GM12873 (cell line): ENCODE results near the gene DYNC1H1.

Experiments
- CTCF ChIP-seq: IDR thresholded peaks from 2 replicates; pipeline ENCODE4 v1.5.1; 2012; ENCODE audit warnings: low read depth, mild to moderate bottlenecking, moderate library complexity, low read length, control low read depth; ENCODE audit not compliant: insufficient read depth; ENCODE audit errors: missing control alignments

Gene DYNC1H1

GRCh38 chr14:101961011-101961721 lies 3.2 kb upstream of the DYNC1H1 start:
- TF ChIP-seq CTCF = peak; percentile 100

GRCh38 chr14:101961746-101962502 lies 2.4 kb upstream of the DYNC1H1 start:
- no peak for TF ChIP-seq CTCF

GRCh38 chr14:101962503-101962874 lies 1.9 kb upstream of the DYNC1H1 start:
- no peak for TF ChIP-seq CTCF

DNA sequence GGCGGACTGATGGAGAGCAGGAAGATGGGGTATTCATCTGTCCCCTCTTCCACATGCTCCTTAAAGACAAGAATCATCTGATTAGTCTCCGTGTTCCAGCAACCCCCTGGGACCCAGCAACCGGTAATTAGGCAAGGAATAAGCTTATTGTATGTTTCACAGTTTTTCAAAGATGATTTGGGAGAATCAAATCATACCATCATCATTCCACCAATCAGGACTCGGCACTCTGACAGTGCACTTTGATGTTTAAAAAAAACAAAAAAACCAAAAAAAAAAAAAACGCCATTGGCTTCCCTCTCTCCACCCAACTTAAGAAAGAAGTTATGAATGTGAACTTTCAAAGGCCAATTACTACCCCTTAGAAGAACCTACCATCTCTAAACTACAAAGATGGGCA lies 1.3 kb upstream of the DYNC1H1 start:
- TF ChIP-seq CTCF = no peak

DNA sequence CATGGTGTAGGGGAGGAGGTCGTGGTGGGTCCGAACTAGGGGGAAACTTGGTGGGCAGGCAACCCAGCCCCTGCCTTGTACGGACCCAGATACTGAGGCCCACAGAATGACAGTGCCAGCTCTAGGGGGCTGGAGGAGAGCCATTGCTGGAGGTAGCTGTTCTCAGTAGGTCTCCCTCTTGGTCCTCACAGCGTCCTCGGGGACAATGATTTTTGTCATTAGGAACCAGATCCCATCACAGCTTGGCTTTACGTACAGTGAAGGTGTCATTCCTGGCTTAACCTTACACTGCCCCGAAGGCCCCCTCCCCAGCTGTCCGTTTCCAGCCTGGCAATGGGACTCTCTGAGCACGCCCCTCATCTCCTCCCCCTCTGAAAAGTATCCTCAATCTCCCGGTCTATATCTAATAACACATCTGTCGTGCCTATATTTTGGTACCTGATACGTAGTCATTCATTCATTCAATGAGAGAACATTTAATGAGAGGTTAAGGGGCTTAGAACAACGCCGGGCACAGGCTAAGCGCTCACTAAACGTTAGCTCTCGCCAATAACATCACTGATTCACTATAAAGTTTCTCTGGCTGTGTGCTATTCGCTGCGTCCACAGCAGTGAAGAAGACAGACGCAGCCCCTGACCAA lies 597 bp upstream of the DYNC1H1 start:
- no peak for TF ChIP-seq CTCF

DNA sequence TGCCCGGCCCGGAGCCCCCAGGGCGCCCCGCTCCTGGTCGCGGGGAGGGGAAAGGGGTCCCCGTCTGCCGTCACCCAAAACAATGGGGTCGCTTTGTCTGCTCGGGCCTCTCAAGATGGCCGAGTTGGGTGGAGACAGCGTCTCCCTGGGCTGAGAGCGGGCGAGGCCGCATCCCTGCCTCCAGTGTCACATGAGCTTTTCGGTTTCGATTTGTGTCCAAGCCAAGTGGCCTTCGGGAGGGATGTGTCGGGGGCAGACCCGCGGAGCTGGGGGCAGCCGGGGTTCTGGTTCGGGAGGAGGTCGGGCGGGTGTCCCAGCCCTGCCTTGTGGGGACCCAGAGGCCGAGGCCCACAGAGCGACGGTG lies 790 bp downstream of the DYNC1H1 start:
- TF ChIP-seq CTCF = no peak
